ENCODE data around the gene MAD1L1. TPM values are rescaled to one million over a fixed set of nuclear protein-coding genes. Genes with fewer than 3 reads are reported as not detected.
"Not testable (repeated sequence)": the region's sequence is repeated elsewhere in the genome, so short reads cannot be mapped to it uniquely, and the experiment has no call there.

MAD1L1 gene
- total RNA-seq, 1 donor from 2014 or later = 40.9 TPM

DNA sequence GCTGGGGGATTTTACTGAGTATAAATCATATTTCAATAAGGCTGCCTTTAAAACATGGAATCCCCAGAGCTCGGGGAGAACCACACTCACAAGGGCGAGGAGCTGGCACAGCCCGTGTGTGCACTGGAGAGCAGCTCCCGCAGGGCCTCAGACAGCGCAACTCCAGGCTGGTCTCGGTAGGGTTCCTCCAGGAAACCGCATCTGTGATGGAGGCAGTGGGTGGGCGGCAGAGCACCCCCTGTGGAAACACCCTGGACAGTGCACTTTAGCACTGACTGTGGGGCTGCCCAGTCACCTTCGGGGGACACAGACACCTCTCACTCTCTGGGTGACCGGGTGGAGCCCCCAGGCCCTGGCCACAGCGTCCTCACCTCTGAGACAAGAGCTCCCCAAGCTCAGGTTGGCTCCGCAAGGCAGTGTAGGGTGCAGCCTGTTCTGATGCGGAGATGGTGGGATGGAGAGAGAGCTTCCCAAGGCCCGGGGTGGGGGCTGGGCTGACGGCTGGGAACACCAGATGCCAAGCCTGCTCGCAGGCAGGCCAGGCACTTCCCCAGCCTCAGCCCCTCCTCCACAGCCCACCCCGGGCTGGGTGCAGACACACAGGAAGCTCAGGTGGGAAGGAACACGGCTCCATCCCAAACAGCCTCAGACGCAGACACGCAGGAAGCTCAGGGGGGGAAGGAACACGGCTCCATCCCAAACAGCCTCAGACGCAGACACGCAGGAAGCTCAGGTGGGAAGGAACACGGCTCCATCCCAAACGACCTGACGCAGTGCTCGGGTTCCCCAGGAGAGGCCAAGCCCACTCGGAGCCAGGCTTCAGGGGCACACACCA, 224.4 kb downstream of the MAD1L1 start:
- no peak for DNase-seq (ENCODE audit: low read depth)

DNA sequence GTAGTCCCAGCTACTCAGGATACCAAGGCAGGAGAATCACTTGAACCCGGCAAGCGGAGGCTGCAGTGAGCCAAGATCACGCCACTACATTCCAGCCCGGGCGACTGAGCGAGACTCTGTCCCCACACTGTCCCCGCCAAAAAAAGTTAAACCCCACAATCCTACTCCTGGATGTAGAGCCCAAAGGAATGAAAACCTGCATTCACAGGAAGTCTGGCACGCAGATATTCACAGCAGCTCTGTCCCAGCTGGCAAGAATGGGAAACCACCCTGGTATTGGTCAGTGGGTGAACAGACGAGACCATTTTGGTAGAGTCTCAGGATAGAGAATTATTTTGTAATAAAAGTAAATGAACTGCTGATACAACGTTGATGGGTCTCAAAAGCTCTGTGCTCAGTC, 225.2 kb downstream of the MAD1L1 start:
- DNase-seq (ENCODE audit: low read depth) = no peak

DNA sequence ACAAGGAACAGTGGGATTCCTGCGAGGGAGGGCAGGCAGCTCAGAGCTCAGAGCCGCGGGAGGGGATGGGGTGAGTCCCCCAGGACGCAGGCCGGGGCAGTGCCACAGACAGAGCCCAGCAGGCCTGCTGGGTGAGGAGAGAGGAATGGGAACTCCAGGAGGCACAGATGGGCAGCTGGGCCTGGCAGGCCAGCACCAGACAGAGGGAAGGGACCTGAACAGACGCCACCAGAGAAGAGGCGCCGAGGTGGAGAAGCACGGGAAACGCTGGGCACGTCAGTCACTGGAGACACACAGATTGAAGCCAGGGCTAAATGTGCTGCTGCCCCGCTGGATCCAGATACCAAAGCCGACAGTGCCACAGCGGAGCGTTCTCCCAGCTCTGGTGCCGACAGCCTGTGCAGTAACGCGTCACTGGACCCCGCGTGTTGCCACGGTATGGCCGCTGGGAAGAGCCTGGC, 225.8 kb downstream of the MAD1L1 start:
- no peak for DNase-seq (ENCODE audit: low read depth)

DNA sequence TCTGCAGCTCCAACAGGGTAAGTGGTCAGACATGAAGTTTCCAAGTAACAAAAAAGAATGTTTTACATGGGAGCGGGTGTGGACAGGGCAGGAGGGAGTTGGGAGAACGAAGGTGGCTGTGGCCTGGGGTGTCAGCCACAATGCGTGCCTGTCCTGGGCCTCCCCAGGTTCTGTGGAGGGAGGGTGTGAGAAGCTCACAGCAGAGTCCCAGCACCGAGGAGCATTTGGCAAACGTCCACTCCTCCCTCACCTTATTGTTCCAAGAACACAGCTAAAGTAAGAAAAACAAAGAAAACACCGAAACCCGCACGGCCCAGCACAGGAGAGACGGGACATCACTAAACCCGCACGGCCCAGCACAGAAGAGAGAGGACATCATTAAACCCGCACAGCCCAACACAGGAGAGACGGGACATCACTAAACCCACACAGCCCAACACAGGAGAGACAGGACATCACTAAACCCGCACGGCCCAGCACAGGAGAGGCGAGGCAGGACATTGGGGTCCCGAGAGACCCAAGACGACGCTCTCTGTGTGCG, 226.4 kb downstream of the MAD1L1 start:
- DNase-seq (ENCODE audit: low read depth) = no peak

DNA sequence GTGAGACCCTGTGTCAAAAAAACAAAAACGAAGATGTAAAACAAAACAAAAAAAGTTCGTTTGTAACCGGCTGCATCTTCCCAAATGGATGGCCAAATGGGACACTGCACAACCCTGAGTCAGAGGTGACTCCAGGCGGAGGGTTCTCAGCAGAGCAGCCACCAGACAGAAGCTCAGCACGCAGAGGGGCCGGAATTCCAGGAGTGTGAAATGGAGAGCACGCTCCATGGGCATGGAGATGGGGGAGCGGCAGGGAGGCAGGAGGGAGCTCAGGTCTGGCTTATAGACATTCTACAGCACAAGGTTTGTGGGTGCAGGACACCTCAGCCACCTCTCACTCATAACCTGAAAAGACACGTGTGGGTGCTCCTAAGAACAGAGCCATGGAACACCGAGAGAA, 227.0 kb downstream of the MAD1L1 start:
- DNase-seq (ENCODE audit: low read depth) = no peak

DNA sequence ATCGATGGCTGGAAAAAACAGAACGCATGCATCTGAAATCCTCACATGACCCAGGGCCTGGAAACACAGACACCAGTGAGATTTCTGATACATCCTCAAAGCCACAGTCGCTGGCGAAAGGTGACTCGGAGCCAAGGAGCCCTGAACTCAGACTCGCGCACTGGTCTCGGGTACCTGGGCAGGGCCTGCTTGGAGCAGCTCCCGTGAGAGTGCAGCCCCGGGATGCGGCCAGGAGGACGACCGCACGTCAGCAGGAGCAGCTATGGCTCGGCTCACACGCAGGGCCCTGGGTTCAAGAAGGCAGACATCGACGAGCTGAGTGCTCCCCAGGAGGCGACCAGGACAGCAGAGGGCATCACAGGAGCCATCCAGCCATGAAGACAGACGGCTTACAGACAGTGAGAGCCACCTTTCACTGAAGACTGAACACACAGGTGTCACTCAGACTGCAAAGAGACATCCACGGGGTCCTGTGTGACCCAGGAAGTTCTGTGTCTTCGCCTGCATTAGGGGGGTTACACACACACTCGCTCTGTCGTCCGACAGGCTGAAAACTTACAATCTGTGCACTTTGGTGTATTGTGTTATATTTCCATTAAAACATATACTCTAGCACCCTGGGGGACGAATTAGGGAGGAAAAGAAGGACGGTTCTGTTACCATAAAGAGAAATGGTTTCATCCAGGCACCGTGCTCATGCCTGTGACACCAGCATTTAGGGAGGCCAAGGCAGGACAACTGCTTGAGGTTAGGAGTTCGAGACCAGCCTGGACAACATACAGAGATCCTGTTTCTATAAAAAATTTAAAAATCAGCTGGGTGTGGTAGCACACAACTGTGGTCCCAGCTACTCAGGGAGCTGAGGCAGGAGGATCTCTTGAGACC, 227.7 kb downstream of the MAD1L1 start:
- DNase-seq (ENCODE audit: low read depth) = no peak

DNA sequence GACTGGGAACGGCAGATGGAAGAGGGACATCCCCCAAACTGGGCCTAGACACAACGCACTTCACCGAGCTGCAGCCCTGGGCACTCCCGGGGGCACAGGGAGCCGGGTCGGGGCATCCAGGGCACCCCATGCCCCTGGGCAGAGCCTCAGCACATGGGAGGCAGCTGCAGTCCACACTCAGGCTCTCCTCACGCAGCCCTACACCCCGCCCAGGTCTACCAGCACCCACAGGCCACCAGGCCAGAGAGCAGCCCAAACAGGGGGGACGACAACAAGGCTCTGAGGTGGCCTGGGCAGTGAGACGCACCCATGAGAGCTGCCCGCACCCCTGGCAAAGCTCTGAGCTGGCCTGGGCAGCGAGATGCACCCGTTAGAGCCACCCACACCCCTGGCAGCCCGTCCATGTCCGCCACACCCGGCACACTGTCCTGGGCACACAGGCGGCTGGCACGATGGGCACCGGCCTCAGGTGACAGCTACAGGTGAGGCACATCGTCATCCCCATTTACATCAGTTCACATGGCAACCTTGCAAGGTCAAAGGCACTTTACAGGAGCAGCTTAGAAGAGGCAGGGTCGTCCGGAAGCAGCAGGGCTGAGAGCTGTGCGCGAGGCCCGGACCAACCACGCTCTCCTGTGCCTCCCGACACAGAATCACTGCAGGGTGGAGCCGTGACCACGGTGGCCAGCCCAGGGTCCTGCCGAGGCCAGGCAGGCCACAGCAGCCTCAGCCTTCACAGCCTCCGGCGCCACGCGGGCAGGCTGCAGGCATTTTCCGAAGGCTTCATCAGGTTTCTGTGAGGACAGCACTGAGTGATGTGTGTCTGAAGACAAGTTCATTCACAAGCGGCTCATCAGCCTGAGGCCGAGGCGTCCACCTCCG, 228.6 kb downstream of the MAD1L1 start:
- no peak for DNase-seq (ENCODE audit: low read depth)

DNA sequence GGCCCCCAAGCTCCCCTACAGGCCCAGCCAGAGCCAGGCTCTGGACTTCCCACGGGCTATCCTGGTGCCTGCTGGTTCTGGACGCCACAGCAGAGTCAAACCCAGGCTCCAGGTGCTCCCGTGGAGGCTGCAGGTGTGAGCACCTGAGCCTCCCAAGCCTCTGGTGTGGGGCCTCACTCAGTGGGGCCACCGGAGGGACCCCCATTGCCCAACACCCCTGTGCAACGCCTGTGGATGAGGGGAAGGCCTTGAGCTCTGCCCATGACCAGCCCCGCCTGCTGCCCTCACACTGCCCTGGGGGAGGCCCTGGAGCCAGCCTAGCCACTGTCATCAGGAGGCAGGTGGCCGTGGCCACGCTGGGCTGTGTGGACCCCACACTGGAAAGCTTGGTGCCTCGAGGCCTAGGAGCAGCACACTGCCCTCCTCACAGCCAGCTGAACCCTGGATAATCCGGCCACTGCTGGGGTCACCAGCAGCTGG, 229.3 kb downstream of the MAD1L1 start:
- peak; percentile 61 for DNase-seq (ENCODE audit: low read depth)

DNA sequence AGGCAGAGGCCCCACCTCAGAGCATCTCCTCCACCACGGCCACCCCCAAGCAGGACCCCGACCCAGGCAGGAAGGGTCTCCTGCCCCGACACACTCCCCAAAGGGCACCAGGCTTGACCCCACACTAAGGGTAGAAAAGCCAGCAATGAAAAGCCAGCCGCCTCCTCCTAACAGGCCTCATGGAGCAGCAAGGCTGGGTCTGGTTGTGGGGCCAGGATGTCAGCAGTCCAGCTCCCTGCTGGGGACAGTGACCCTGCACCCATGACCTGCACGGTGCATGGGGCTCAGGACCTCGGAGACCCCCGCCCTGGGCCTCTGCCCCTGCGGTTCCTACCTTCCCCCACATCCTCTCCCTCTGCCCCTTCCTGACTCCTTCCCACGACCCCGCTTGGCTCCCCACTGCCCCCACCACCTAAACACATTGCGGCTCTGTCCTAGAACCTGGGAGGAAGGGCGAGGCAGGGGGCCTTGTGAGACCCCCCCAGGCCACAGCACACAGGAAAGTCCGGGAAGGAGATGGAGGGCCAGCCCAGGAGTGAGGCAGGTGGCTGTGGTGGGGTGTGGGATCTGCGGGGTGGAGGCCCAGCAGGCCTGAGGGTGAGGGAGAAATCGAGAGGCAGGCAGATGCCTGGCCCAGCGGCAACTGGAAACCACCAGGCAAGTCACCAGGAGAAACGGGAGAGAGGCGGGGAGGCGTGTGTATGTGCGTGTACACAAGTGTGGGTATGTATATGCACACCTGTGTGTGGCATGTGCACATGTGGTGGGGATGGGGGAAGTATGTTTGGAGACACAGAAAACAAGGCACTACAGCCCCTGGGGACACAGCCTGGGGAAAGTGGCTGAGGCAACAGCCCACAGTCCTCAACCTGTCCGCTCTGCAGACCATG, 229.9 kb downstream of the MAD1L1 start:
- DNase-seq (ENCODE audit: low read depth) = peak; percentile 52

DNA sequence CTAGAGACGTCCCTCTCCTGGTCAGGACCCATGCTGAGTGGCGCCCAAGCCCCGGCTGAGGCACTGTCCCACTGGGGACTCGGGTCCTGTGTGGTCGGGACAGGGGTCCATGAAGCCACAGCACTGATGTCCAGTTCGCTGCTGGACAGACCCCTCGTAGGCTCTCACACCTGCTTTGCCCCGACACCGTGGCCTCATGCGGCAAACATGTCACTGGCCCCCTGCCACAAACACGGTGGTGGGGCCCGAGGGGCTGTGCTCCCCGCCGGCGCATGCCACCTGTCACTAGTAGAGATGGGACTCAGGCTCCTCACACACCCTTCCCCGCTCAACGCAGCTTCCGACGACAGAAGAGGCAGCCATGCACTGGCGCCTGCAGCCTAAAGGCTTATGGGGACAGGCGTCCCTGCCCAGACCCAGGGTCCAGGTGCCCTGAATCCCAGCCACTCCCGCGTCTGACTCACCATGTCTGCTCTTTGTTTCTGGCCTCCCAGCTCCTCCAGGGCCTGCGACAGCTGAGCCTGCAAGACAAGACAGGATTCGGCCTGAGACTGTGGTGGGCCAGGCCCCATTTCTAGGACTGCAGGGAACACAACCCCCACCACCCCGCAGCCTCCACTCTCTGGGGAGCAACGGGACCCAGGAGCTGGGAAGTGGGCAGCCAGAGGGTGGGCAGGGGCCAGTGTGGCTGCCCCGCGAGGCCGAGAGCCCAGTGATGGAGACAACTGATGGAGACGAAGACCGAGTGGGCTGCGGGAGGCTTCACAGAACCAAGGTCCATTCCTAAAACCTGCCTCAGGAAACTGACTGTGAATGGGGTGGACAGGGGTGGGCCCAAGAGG, 230.9 kb downstream of the MAD1L1 start:
- peak; percentile 90 for DNase-seq (ENCODE audit: low read depth)

DNA sequence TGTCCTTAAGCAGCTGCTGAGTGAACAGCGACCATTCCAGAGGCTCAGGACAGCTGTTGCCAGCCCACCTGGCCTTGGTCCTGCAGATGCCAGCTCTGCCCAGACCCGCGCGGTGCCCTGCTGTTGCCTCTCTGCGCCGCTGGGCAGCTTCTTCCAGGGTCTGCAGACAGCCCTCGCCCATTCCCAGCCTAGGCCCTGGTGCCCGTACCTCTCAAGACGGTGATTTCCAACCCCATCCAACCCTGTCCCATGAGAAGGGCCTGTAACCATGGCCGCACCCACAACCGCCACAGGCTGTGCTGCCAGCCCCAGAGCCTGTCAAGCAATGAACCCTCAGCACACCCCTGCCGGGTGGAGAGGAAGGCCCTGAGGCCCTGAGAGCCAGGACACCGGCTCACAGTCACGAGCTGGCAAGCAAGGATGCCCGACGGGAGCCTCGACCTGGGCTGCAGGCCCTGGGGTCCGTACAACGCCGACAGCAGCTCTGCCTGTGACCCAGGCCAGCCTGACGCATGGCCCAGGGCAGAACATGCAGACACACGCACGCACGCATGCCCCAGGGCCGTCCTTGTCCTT, 231.9 kb downstream of the MAD1L1 start:
- peak; percentile 27 for DNase-seq (ENCODE audit: low read depth)

DNA sequence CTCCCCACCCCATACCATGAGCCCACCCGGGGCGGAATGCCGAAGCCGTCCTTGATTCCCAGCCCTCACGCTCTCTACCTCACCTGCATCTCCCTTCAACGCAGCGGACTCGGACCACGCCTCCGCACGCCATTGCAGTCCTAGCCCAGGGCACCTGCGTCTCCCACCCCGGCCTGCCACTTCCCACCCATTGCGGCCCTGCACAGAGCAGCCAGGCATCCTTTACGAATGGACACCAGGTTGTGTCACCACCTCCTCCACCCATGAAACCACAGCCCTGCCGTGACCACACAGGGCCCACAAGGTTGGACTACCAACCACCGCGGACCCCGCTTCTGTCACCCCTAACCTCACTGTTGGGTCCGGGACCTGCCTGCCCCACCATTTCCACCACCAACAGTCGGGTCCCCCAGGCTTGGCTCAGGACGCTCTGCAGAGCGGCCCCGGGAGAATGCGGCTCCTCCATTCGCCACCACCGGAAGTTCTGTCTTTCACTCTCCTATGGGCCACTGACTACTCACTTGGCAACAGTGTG, 232.5 kb downstream of the MAD1L1 start:
- DNase-seq (ENCODE audit: low read depth) = no peak

DNA sequence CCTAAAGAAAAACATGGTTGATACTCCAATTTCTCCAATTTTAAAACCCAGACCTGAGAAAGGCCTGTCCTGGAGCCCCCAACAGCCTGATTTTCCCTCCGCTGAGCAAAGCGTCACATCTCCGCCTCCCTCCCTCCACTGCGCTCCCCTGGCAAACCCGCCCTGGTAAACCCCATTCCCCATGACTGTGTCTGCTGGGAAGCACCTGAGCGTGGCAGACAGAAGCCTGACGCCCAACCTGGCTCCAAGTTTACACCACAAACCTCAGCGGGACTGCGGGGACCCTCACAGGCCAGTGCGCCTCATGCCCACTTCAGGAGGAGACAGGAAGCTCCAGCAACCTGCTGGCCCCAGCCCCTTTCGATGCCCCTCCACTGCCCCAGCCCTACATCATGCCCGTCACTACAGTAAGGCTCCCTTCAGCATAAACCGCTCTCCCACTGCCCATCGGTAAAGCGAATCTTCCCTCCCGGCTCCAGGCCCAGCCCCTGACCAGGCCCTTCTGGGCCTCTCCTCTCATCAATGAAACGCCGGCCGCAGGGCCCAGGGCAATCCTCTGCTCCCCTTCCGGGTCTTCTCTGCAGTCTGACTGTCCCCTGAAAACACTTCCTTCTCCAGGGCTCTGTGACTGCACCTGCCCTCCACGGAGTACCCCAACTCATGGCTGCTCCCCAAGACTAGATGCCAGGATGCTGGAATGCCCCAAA, 233.3 kb downstream of the MAD1L1 start:
- DNase-seq (ENCODE audit: low read depth) = no peak

DNA sequence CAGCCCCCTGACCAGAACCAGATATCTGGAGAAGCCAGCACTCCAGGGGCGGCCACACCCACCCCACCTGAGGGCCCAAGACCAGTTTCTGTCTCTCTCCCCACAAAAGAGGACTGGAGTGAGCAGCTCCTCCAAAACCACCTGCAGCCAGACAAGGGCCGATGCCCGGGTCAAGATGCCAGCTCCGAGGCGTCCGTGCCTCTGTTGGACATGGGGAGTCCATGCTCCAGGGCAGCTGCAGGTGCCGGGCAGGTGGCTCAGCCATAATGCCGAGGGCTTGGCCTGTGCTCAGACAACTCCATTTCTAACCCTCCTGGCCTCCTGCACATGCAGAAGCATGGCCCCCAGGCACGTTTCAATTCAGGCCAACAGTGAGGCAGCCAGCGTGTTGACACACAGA, 234.6 kb downstream of the MAD1L1 start:
- no peak for DNase-seq (ENCODE audit: low read depth)

DNA sequence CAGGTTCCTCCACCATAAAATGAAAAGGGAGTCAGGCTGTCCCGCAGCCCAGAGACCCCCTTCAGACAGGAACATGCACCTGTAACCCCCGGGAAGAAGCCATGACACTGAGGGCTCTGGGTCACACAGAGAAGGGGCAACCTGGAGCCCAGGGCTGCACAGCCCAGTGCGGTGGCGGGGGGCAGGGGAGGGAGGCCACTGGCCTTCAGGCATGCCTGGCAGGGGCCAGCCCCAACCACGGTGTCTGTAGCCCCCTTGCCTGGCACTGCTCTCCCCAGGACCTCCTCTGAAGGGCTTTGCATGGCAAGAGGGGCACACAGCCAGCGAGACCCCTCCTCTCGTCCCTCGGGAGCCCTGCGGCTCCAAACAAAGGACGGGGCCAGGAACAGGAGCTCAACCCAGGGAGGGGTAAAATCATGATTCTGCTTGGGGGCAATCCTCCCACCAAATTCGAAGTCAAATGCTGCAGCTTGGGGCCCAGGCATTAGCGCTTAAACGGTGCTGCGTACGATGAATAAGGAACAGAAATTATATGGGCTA, 235.1 kb downstream of the MAD1L1 start:
- no peak for DNase-seq (ENCODE audit: low read depth)

DNA sequence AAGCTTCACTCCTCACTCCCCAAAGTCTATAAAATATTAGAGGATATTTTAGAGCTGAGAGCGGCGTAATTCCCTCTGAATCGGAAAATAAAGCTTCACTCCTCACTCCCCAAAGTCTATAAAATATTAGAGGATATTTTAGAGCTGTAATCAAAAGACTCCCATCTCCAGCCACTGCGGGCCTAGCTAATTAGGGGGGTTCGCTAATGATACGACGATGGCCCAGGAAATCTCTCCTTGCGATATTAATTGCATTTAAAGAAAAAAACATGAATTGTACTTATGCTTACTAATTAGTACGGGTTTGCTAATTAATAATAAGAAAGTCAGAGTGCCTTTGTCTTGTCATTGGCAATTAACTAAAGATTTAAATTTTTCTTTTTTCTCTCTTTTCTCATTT, 235.9 kb downstream of the MAD1L1 start:
- DNase-seq (ENCODE audit: low read depth) = no peak

DNA sequence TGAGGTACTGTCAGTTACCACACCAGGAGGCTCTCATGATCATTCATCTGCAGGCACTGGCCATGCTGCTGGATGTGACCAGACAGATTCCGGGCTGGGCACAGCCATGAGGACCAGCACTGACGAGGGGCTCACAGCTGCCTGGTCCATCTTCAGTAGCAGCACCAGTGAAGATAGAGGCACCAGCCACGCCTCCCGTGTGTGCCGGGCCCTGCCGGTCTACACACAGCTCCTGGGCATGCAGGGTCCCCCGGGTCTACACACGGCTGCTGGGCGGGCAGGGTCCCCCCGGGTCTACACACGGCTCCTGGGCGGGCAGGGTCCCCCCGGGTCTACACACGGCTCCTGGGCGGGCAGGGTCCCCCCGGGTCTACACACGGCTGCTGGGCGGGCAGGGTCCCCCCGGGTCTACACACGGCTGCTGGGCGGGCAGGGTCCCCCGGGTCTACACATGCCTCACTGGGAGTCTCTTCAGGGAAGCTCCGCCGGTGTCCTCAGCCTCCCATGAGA, 236.8 kb downstream of the MAD1L1 start:
- DNase-seq (ENCODE audit: low read depth) = not testable (repeated sequence)
